HG03520 (cell line): Measurements from ENCODE around the gene SLC9A3.
"Not testable (repeated sequence)": the region's sequence is repeated elsewhere in the genome, so short reads cannot be mapped to it uniquely, and the experiment has no call there.

Experiments
- ATAC-seq: cut with Tn5 transposase; IDR thresholded peaks from one replicate; pipeline ENCODE4 v1.9.1; 2021; ENCODE audit warnings: mild to moderate bottlenecking, moderate library complexity; ENCODE audit not compliant: unreplicated experiment

SLC9A3 gene

GRCh38 chr5:478369-478981 lies 45.8 kb downstream of the SLC9A3 start:
- no peak for ATAC-seq

GRCh38 chr5:477871-478270 lies 46.4 kb downstream of the SLC9A3 start:
- no peak for ATAC-seq

DNA sequence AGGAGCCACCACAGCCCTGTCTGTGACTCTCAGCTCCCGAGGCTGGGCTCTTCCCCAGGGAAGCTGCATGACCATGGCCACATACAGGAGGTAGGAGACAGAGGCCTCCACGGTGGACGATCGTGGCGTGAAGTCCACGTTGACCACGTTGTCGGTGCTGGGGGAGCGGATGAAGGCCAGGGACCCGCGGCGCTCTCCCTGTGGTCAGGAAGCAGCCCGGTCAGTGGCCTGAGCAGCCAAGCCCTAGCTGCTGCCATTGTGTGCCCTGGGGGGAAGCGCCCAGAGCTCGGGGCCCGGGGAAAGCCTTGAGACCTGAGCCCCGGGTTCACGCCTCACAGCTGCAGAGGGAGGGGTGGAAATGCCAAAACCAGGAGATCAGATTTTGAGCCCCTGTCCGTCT lies 47.0 kb downstream of the SLC9A3 start:
- no peak for ATAC-seq

DNA sequence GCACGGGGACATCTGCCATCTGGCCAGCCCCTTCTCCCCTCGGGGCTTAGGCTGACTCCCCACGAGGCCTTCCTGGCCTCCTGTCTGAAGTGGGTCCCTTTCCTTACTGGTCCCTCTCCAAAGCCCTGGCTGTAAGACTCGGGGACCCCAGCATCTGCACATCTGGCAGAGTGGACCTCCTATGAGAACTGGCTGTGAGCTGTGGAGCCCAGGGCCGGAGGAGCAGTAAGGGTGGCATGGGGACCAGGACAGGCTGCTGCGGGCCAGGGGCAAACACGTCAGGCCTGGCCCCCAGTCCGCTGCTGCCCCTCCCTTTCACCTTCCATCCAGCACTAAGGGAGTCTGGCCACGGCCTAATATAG lies 47.5 kb downstream of the SLC9A3 start:
- no peak for ATAC-seq

- ATAC-seq: no peak
Observed at GRCh38 chr5:476102-476813, 48.0 kb downstream of the SLC9A3 start.

DNA sequence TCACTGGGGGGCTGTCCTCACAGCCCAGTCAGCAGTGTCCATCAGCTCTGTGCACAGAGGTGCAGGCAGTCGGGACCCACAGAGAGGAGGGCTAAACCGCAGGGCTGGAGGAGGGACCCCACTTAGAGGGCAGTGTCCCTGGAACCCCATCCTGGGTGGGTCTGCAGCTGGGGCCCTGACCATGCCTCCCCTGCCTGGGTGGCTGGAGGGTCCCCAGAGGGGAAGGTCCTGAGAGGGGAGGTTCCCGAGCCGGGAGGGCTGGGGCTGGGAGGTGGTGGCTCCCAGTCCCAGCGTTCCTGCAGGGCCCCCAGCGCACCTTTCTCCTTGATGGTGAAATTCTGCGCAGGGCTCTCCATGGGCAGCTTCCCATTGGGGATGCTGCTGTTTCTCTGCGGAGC lies 48.5 kb downstream of the SLC9A3 start:
- no peak for ATAC-seq

DNA sequence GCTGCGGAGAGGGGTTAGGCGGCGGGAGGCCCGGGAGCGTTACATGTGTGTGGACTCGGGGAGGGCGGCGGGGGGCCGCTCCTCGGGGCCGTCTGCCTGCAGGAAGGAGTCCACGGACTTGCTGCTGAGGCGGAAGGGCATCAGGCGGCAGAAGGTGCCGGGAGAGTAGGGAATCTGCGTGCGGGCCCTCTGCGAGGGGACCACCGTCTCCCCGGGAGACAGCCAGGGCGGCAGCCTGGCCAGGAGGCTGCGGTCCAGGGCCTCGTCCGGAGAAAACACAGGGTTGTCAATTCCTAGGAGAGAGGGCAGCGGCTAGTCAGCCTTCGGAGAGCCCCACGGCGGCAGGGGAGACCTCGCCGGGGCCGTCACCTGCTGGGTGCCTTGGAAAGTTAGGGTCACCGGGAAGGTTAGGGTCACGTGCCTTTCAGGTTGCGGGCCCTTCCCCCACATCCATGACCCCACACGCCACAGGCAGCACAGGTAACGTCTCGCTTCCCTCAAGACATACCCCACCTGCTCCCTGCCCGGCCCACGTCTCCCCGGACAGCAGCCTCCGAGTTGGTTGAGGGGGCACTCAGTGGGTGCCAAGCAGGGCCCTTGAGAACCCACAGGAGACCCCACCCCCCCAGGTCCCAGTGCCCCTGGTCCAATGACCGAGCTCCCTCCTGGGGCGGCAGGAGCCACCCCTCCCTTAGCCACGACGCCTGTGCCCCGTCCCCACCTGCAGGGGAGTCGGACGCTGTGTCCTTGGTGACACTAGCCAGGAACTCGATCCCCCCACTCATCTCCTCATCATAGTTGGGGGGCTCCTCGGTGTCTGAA lies 49.2 kb downstream of the SLC9A3 start:
- no peak for ATAC-seq

DNA sequence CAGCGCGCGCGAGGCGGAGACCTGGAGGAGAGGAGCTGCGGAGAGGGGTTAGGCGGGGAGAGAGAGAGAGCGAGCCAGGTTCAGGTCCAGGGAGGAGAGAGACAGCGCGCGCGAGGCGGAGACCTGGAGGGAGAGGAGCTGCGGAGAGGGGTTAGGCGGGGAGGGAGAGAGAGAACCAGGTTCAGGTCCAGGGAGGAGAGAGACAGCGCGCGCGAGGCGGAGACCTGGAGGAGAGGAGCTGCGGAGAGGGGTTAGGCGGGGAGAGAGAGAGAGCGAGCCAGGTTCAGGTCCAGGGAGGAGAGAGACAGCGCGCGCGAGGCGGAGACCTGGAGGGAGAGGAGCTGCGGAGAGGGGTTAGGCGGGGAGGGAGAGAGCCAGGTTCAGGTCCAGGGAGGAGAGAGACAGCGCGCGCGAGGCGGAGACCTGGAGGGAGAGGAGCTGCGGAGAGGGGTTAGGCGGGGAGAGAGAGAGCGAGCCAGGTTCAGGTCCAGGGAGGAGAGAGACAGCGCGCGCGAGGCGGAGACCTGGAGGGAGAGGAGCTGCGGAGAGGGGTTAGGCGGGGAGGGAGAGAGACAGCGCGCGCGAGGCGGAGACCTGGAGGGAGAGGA lies 49.9 kb downstream of the SLC9A3 start:
- not testable (repeated sequence) for ATAC-seq

DNA sequence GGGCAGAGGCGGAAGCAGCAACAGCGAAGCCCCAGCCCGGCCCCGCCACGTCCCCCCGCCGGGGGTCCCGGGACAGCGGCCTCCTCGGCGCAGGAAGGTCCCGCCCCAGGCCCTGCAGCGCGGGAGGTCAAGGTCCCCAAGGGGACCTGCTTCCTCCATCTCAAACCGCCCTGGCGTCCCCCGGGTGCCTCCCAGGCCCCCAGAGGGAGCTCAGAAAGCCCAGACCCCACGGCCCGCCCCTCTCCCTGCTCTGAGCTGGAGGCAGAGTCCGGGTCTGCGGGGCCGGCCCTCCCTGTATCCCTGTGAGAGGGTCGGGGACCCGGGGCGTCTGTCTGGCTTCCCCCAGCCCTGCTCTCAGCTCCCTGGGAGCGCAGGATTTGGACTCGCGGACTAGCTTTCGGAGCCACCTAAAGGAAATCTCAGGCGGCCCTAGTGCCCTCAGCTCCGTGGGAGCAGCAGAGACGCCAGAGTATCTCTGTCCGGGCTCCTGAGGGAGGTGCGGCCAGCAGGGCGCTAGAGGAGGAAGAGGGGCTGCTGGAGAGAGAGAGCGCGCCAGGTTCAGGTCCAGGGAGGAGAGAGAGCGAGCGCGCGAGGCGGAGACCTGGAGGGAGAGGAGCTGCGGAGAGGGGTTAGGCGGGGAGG lies 50.6 kb downstream of the SLC9A3 start:
- ATAC-seq: peak; percentile 25

DNA sequence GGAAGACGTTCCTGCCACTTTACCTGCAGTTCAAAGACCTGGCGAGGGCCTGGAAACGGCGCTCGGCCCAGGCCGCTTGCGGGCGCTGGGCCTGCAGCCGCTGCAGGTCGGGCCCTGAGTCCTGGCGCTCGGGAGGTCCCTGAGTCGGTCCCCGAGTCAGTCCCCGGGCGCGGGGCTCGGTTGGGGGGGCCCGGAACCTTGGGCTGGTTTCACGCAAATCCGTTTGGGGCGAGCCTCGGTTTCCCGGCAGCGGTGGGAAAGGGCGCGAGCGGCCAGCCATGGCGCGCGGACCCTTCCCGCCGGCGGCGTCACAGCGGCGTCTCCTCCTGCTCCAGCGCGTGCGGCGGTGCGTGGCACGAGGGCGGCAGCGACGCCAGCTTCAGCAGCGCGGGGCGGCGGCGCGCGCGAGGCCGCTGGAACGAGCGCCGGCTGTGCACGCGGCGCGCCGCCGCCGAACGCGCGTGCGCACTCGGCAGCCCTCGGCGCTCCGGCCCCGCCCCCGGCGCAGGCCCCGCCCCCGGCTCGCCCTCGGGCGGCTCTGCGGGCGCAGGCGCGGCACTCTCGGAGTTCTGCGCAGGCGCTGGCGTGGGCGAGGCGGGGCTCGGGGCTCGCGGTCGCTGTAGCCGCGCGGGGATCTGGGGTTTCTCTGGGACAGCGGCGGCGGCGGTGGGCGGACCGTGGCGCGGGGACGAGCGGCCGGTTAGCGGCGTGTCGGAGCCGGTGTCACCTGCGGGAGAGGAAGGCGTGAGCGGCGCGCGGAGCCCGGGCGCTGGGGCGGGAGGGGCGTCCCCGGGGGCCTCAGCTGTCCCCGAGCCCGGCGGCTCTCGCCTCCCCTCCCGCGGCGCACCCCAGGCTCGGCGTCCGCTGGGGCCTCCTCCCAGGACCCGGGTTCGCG lies 51.3 kb downstream of the SLC9A3 start:
- peak; percentile 68 for ATAC-seq

DNA sequence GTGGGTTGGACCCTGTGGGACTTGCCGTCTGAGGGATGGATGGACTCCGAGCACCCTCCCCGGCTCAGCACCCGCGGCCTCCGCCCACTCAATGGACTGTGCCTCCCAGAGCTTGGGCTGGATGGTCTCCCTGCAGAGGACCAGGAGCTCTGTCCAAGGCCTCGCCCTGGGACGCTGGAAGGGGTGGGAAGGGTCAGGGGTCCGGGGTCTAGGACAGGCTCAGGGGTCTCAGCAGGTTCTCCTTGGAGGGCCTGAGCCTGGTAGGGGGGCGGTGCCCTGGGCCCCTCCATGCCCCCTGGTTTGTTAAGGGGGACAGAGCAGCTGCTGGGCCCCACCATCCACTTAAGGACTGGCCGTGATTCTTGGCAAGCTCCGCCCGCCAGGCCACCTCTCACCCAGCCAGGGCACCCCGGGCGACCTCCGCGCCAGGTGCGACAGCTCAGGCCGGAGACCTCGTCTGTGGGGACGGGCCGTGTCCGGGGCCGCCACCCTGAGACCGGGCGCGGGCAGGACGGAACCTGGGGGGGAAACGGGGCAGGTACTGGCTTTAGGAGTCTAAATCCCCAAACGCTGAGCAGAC lies 52.1 kb downstream of the SLC9A3 start:
- ATAC-seq: peak; percentile 11

- no peak for ATAC-seq
Observed at GRCh38 chr5:471750-472058, 52.5 kb downstream of the SLC9A3 start.

DNA sequence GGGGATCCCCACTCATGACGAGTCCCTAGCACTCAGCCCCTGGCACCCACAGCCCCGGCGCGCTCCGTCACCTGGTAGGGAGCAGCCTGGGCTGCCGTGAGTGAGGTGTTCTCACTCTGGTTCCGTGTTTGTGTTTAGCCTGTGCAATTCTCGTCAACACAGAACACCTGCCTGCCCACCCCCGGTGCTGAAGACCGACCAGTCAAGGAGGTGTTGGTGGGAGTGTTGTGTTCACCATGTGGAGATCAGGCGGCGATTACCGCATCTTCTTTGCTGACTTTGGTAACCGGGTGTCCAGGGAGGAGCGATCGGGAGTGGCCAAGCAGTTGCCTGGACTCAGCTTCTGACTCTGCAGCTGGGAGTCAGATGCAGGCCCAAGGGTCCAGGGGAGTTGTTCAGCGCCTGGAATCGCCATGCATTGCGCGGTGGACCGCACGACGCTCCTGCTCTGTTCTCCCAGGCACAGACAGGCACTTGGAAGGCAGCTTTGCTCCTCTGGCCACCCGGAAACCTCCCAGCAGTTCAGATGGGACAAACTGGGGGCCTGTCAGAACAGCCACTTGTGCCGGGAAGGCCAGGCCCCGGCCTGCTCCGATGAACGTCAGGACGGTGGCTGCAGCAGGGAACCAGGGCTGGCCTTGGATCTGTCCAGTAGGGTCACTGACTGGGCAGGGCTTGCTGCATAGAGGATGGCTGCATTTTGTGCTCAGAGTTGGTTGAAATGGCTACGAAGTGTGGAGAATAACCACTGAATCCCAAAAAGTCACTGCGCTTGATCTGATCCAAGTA lies 53.1 kb downstream of the SLC9A3 start:
- ATAC-seq: no peak

- ATAC-seq: no peak
Observed at GRCh38 chr5:469752-470483, 54.3 kb downstream of the SLC9A3 start.

DNA sequence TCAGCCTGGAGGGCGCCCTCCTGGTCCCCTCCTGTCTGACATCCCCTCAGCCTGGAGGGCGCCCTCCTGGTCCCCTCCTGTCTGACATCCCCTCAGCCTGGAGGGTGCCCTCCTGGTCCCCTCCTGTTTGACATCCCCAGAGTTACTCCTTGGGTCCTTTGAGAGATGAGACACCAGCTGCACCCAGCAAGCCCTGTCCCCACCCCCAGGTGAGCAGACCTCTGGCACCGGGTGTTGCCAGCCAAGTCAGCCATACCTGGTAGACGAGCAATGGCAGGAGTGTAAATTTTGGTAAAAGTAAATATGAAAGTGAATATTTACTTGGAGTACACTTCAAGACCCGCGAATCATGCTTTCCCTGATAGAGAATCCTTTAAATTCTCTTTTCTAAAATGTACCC lies 55.8 kb downstream of the SLC9A3 start:
- ATAC-seq: no peak

DNA sequence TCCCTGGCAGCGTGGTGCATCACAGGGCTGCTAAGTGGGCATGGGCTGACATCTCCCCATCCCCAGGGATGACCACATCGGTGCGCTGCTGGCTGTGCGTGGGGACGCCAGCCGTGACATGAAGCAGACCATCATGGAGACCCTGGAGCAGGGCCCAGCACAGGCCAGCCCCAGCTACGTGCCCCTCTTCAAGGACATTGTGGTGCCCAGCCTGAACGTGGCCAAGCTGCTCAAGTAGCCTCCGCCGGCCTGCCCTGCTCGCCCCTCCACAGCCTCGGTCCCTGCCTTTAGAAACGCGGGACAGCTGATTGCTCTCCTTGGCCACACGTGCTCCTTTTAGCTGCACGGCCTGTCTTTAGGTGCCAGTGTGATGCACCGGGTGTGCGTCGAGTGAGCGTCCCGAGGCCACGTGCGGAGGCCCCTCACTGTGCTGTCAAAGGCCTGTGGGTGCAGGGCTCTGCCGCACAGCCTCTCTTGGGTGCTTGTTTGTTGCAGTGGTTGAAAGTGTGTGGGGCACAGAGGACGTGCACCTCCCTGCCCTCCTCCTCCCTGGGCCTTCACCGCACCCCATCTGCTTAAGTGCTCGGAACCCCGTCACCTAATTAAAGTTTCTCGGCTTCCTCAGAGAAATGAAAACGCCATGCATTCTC lies 57.5 kb downstream of the SLC9A3 start:
- no peak for ATAC-seq

GRCh38 chr5:465591-466403 lies 58.5 kb downstream of the SLC9A3 start:
- no peak for ATAC-seq
